OCI-LY3 (cell line): ENCODE measurements around the gene EFNA2.

ENCODE experiments used
- CTCF ChIP-seq: fragments of 200-600, 300-600 bp; sonication (generic); IDR thresholded peaks from 2 replicates; pipeline ENCODE4 v1.5.1; 2014; ENCODE audit warnings: antibody characterized with exemption, low read length, low read depth
- EZH2phosphoT487 ChIP-seq: fragments of 200-600 bp; shearing (Covaris generic); IDR thresholded peaks from 2 replicates; pipeline ENCODE4 v1.6.1; 2018; ENCODE audit warnings: antibody characterized with exemption, mixed run types, low read depth

DNA sequence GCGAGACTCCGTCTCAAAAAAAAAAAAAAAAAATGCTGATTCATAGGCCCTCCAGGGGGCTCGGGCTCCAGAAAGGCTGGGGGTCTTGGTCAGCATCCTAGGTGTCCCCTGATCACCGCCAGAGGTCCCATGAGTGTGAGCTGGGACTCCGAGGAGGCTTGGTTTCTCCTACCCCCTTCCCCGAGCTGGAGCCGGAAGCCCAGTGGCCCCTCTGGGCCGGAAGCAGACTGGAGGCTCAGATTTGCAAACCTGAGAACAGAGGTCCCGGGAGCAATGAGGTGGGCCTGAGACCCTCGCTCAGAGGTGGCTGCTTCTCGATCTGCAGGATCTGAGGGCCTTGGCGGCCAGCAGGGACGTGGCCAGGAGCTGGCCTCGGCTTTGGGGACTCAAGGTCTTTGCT lies 41.5 kb downstream of the EFNA2 start:
- TF ChIP-seq CTCF: no peak
- no peak for TF ChIP-seq EZH2phosphoT487
